CD4-positive, alpha-beta T cell treated with Interleukin-2 at 100 ng/mL for 4 hours (primary cell): ENCODE data around the gene RIIAD1.
A peak's percentile ranks its signal among the peaks of the same experiment; 100 is the strongest.
"Not testable (repeated sequence)": the region's sequence is repeated elsewhere in the genome, so short reads cannot be mapped to it uniquely, and the experiment has no call there.

Experiments
- DNase-seq: peaks from one replicate; pipeline ENCODE4 v3.0.0-alpha.2; 2020; ENCODE audit warnings: low spot score

RIIAD1 gene

GRCh38 chr1:151737026-151737425 lies 15.7 kb downstream of the RIIAD1 start:
- DNase-seq, result no peak

GRCh38 chr1:151737479-151737878 lies 16.2 kb downstream of the RIIAD1 start:
- no peak for DNase-seq

- no peak for DNase-seq
Observed at GRCh38 chr1:151739590-151740355, 18.5 kb downstream of the RIIAD1 start.

DNA sequence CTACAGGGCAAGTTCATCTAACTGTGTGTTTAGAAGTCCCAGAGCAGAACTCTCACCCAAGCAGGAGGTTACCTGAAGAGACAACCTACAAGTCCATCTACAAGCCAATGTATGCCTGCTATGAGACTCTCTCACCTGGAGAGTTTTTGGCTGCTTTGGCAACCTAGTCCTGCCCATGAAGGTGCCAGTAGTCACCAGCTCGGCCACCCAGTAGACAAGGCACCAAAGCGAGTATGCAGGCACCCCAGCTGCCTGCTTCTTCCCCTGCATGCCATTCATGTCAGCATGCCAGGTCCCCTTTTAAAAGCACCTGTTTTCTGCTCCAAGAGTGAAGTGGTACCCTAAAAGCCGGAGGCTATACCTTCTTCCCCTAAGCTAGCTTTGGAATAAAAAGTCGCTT lies 20.2 kb downstream of the RIIAD1 start:
- DNase-seq, result no peak

GRCh38 chr1:151756291-151756690 lies 35.0 kb downstream of the RIIAD1 start:
- no peak for DNase-seq

- DNase-seq, result no peak
Observed at GRCh38 chr1:151759241-151759640, 37.9 kb downstream of the RIIAD1 start.

GRCh38 chr1:151760597-151761385 lies 39.5 kb downstream of the RIIAD1 start:
- DNase-seq, result no peak

DNA sequence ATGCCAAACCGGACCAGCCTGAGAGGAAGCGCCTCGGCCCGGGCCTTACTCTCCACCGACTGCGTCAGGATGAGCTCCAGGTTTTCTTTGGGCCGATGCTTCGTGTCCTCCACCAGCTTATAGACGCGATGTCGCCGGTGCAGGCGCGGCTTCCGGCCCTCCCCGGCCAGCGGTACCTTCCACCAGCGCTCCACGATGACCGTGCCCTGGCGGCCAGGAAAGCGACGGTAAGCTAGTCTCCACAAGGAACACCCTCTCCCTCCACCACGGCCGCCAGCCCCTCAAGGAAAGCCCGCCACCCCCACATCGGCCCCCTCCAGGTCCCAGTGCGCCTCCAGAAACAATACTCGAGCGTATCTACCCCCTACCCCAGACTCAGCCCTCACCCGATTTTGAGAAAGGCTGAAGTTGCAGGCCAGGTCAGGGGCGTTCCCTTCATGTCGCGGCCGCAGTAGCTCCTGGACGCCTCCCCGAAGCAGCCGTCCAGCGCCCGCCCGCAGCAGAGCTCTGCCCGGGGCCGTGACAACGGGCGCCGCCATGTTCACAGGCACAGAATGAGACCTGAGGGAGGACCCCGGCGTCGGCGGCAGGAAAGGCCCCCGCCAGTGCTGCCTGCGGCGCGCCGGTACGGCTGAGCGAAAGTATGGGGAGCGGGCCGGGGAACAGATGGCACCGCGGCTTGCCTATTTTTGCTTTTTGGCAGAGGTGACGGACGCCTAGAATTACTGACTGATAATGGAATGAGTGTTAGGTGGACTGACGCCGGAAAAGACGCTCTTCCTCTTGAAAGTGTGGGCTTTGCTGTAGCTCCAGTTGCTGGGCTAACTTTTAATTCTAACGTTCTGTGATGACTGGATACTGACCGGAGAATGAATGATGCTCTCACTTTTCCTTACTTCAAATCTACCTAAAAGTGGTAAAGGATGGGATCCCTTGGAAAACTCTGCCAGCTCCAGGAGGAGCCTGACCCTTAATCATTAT lies 41.9 kb downstream of the RIIAD1 start, which contains the start of gene MRPL9:
TSS of gene MRPL9 (minus strand) at position 556 of the 981 bp plus-strand sequence. CDS start at position 539, 17 bp downstream.
- DNase-seq, result peak; percentile 87

DNA sequence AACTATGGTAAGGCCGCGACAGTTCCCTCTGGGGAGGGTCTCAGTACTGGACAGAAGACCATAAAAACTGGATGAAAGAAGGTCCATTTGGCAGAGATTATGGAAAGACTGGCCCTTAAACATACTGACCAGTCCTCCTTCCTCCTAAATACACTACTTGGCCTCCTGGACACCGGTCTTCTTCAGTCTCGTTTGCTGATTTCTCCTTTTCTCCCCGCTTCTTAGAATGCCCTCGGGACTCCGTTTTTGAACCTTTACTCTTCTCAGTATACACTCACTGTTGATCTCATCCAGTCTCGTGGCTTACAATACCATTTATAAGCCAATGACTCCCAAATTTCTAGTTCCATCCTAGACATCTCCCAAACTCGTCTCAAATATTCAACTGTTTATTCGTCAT lies 42.7 kb downstream of the RIIAD1 start:
- no peak for DNase-seq

DNA sequence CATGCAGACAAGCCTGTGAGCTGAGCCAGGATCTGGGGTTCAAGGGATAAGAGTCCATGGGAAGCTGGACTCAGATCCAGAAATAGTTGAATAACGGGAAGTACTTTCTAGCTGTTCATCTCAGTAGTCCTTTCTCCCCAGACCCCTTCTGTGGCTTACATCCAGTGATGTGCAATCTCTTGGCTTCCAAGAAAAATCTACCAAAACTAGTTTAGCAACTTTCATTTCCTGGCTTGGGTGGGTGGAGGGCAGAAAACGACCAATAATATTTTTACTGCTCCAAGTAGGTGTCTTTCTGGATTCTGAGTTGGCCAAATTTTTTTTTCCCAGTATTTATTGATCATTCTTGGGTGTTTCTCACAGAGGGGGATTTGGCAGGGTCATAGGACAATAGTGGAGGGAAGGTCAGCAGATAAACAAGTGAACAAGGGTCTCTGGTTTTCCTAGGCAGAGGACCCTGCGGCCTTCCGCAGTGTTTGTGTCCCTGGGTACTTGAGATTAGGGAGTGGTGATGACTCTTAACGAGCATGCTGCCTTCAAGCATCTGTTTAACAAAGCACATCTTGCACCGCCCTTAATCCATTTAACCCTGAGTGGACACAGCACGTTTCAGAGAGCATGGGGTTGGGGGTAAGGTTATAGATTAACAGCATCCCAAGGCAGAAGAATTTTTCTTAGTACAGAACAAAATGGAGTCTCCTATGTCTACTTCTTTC lies 47.2 kb downstream of the RIIAD1 start:
- not testable (repeated sequence) for DNase-seq

DNA sequence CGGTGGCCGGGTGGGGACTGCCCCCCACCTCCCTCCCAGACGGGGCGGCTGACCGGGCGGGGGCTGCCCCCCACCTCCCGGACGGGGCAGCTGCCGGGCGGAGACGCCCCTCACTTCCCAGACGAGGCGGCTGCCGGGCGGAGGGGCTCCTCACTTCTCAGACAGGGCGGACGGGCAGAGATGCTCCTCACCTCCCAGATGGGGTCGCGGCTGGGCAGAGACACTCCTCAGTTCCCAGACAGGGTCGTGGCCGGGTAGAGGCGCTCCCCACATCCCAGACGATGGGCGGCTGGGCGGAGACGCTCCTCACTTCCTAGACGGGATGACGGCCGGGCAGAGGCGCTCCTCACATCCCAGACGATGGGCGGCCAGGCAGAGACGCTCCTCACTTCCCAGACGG lies 47.9 kb downstream of the RIIAD1 start:
- DNase-seq, result not testable (repeated sequence)

DNA sequence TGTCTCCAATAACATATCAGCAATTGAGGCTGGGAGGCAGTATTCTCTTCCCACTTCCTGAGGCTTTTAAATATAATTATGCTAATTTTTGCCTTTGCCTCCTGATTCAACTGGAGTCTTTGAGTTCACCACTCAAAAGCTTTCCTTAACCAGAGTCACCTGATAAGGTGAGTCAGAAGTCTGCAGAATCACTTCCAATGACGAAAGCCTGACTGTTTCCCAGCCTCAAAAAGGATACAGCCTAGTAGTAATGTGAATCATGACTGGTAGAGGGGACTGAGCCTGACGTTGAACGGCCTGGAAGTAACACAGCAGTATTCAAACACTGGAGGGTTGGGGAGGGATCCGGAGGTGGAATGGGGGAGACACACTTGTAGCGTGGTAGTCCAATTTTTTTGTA lies 52.4 kb downstream of the RIIAD1 start:
- DNase-seq, result no peak

- no peak for DNase-seq
Observed at GRCh38 chr1:151774256-151774922, 53.1 kb downstream of the RIIAD1 start.

- DNase-seq, result no peak
Observed at GRCh38 chr1:151775894-151776664, 54.8 kb downstream of the RIIAD1 start.

DNA sequence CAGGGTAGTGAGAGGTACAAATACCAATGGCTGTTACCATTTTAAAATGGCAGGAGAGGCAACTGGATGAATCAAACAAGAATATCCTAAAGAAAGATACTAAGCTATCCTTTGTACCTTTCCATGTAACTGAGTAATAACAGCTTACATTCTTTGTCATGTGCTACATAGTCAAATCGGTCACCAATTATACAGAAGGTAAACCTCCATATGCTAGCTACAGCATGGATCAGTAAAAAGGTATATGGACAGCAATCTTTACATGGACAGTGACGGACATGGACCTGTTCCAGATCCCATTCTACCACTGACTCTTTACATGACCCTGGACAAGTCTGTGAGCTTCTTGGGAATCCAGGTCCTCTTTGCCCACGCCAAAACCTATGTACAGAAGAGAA lies 55.3 kb downstream of the RIIAD1 start:
- DNase-seq, result no peak

GRCh38 chr1:151777317-151777716 lies 56.0 kb downstream of the RIIAD1 start:
- DNase-seq, result no peak
